ENCODE results near the gene GMFB. TPM values are rescaled to one million over a fixed set of nuclear protein-coding genes. Genes with fewer than 3 reads are reported as not detected.

Gene GMFB
- total and polyA plus RNA-seq, 2 experiments from 2014 or later: 56.5 to 88.3 TPM

GRCh38 chr14:54475187-54475899, 13.4 kb downstream of the GMFB start:
- Histone ChIP-seq H3F3A (replicated peaks; ENCODE audit: low read depth) (no peaks in the 10 kb centered on the region), H3K27me3 (ENCODE audit: insufficient read depth) (no peaks in the 10 kb centered on the region), H3K4me3 (no peak overlapping the region), H3K27ac (ENCODE audit: low read depth) (0 out of 2 replicates have a peak overlapping the region, but pooled peaks have one; percentile 27), H3K79me2 (replicated peaks; ENCODE audit: insufficient read depth) (no peaks in the 10 kb centered on the region), H2AFZ (no peak overlapping the region), H3K4me1 (ENCODE audit: insufficient read depth) (no peaks in the 10 kb centered on the region), H4K20me1 (replicated peaks; ENCODE audit: insufficient read depth) (no peaks in the 10 kb centered on the region; the same call in 1 of the 2 replicates), H3K4me2 (no peak overlapping the region), H3K36me3 (ENCODE audit: insufficient read depth) (peaks cover 9% of the 10 kb centered on the region), H3K9me2 (ENCODE audit: insufficient read depth) (no peaks in the 10 kb centered on the region)
- Mint-ChIP-seq H3K9me3 (no peaks in the 10 kb centered on the region), H3K27me3 (ENCODE audit: insufficient read depth, low read depth, poor library complexity) (no peaks in the 10 kb centered on the region), H3K36me3 (ENCODE audit: low read depth) (peaks cover 11% of the 10 kb centered on the region; the same call in 2 of the 3 replicates), H3K4me3 (no peak overlapping the region), H3K27ac (peak overlapping the region; percentile 10; the same call in 1 of the 2 replicates), H3K4me1 (peaks cover 13% of the 10 kb centered on the region; the same call in 2 of the 3 replicates)
- ATAC-seq (no peak), DNase-seq (ENCODE audit: low spot score) (no peak)
- no peak for TF ChIP-seq ZNF331 (CRISPR knock-in tag; IDR thresholded peaks at IDR 0.05; ENCODE audit: low read depth)

DNA sequence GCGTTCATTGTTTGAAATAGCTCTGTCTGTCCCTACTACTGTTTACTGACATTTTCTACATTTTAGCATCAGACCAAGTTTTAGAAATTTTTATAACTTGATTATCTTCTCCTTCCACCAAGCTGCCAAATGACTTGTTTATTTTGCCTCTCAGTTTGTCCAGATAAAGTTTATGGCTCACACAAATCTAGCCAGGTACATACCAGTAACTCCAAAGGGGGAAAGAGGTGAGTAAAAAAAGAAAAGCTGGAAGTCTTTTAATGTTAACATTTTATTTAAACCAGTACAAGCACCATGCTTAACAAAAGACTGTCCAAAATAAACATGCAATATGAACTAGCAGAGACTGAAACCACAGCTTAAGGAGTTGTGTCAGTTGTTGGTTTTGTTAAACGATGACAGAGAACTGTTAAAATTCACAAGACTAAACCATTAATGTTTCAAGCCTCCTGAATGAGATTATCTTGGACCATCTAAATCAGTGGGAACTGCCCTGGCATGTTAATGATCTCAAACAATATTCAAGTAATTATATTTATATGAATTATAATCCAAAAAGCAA, 14.5 kb downstream of the GMFB start:
- Mint-ChIP-seq H3K27ac (no peak overlapping the region), H3K27me3 (ENCODE audit: insufficient read depth, low read depth, poor library complexity) (no peaks in the 10 kb centered on the region), H3K36me3 (ENCODE audit: low read depth) (peaks cover 11% of the 10 kb centered on the region; the same call in 2 of the 3 replicates), H3K4me1 (peaks cover 13% of the 10 kb centered on the region; the same call in 2 of the 3 replicates), H3K4me3 (no peak overlapping the region), H3K9me3 (0 out of 3 replicates have a peak, but pooled peaks cover 2% of the 10 kb centered on the region)
- H3K4me2 ChIP-seq: no peak overlapping the region
- peaks cover 9% of the 10 kb centered on the region for H3K36me3 ChIP-seq (ENCODE audit: insufficient read depth)
- no peak for ATAC-seq
- TF ChIP-seq, protein P1, sequence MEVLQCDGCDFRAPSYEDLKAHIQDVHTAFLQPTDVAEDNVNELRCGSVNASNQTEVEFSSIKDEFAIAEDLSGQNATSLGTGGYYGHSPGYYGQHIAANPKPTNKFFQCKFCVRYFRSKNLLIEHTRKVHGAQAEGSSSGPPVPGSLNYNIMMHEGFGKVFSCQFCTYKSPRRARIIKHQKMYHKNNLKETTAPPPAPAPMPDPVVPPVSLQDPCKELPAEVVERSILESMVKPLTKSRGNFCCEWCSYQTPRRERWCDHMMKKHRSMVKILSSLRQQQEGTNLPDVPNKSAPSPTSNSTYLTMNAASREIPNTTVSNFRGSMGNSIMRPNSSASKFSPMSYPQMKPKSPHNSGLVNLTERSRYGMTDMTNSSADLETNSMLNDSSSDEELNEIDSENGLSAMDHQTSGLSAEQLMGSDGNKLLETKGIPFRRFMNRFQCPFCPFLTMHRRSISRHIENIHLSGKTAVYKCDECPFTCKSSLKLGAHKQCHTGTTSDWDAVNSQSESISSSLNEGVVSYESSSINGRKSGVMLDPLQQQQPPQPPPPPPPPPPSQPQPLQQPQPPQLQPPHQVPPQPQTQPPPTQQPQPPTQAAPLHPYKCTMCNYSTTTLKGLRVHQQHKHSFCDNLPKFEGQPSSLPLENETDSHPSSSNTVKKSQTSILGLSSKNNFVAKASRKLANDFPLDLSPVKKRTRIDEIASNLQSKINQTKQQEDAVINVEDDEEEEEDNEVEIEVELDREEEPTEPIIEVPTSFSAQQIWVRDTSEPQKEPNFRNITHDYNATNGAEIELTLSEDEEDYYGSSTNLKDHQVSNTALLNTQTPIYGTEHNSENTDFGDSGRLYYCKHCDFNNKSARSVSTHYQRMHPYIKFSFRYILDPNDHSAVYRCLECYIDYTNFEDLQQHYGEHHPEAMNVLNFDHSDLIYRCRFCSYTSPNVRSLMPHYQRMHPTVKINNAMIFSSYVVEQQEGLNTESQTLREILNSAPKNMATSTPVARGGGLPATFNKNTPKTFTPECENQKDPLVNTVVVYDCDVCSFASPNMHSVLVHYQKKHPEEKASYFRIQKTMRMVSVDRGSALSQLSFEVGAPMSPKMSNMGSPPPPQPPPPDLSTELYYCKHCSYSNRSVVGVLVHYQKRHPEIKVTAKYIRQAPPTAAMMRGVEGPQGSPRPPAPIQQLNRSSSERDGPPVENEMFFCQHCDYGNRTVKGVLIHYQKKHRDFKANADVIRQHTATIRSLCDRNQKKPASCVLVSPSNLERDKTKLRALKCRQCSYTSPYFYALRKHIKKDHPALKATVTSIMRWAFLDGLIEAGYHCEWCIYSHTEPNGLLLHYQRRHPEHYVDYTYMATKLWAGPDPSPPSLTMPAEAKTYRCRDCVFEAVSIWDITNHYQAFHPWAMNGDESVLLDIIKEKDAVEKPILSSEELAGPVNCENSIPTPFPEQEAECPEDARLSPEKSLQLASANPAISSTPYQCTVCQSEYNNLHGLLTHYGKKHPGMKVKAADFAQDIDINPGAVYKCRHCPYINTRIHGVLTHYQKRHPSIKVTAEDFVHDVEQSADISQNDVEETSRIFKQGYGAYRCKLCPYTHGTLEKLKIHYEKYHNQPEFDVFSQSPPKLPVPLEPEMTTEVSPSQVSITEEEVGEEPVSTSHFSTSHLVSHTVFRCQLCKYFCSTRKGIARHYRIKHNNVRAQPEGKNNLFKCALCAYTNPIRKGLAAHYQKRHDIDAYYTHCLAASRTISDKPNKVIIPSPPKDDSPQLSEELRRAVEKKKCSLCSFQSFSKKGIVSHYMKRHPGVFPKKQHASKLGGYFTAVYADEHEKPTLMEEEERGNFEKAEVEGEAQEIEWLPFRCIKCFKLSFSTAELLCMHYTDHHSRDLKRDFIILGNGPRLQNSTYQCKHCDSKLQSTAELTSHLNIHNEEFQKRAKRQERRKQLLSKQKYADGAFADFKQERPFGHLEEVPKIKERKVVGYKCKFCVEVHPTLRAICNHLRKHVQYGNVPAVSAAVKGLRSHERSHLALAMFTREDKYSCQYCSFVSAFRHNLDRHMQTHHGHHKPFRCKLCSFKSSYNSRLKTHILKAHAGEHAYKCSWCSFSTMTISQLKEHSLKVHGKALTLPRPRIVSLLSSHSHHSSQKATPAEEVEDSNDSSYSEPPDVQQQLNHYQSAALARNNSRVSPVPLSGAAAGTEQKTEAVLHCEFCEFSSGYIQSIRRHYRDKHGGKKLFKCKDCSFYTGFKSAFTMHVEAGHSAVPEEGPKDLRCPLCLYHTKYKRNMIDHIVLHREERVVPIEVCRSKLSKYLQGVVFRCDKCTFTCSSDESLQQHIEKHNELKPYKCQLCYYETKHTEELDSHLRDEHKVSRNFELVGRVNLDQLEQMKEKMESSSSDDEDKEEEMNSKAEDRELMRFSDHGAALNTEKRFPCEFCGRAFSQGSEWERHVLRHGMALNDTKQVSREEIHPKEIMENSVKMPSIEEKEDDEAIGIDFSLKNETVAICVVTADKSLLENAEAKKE (CRISPR knock-in tag; IDR thresholded peaks at IDR 0.05): no peak
- no peak for TF ChIP-seq REST (IDR thresholded peaks at IDR 0.05; ENCODE audit: unreplicated experiment)
- no peaks in the 10 kb centered on the region for H3K79me2 ChIP-seq (replicated peaks; ENCODE audit: insufficient read depth)
- no peaks in the 10 kb centered on the region for H3K27me3 ChIP-seq (ENCODE audit: insufficient read depth)
- H3K4me1 ChIP-seq (ENCODE audit: insufficient read depth): no peaks in the 10 kb centered on the region
- H3K9me2 ChIP-seq (ENCODE audit: insufficient read depth): no peaks in the 10 kb centered on the region
- H3K4me3 ChIP-seq: no peak overlapping the region
- no peak overlapping the region for H2AFZ ChIP-seq
- DNase-seq (ENCODE audit: low spot score): no peak
- H4K20me1 ChIP-seq (replicated peaks; ENCODE audit: insufficient read depth): no peaks in the 10 kb centered on the region; the same call in 1 of the 2 replicates
- H3K27ac ChIP-seq (ENCODE audit: low read depth): no peak overlapping the region; the same call in 1 of the 2 replicates
- no peaks in the 10 kb centered on the region for H3F3A ChIP-seq (replicated peaks; ENCODE audit: low read depth)

Data from GM23338 (cell line).